Glomerular visceral epithelial cell (primary cell): Measurements from ENCODE around the gene DTX1.

ENCODE experiments used
- DNase-seq: peaks from one replicate; pipeline ENCODE4 v3.0.0-alpha.2; 2016; ENCODE audit errors: extremely low spot score

DTX1 gene

DNA sequence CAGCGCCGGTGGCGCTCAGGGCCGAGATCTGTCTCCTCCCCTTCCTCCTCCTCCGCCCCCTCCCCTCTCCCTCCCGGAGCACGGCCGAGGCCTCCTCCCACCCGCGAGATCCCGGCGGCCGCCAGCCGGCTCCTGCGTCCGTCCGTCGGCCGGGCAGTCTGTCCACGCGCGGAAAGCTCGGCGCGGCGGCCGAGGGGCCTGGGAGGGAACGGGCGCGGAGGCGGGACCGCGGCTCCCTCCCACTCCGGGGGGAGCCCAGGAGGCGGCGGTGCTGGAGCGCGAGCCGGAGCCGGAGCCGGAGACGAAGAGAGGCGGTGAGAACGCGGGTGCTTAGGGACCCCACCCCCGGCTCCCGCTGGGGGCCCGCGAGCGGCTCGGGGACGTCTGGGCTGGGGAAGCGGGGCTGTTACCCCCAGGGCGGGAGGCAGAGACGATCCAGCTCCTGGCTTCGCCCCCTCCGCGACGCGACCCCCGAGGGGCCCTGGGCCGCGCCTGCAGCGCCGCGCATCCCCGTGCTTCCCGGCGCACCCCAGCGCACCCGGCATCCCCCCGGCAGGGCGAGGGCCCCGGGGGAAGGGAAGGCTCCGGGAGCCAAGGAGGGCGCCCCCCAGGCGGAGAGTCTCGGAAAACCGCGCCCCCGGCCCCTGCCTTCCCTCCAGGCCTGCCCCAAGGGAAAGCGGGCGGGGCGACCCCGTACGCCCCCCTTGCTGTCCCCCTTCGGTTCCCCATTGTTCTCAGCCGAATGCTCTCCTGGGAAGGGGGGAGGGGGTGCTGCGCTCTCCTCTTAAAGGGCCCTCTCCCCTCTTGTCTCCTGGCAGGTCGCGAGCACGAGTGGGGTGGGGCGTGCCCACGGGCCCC, at the start of gene DTX1:
Gene DTX1, plus strand, starts transcription at position 100 of the 858 bp plus-strand sequence. CDS start 1,463 bp downstream, outside the sequence.
- DNase-seq, result no peak

- peak; percentile 83 for DNase-seq
These were observed 49.4 kb upstream of the DTX1 start for GRCh38 chr12:113007166-113007565.

GRCh38 chr12:113010701-113011100, 45.8 kb upstream of the DTX1 start:
- no peak for DNase-seq

GRCh38 chr12:113014565-113014964, 42.0 kb upstream of the DTX1 start:
- no peak for DNase-seq

DNA sequence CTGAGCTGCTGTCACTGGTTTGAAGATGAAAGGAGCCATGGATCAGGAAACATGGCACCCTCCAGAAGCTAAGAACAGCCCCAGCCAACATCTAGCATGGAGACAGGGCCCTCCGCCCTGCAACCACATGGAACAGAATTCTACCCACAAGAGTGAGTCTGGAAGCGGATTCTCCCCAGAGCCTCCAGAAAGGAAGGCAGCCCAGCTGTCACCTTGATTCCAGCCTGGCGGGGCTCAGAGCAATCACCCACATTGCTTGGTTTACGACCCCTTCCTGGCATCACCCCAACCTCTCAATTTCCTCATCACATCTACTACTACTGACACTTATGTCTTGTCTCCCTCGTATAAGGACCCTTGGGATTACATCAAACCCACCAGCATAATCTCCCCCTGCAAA, 39.7 kb upstream of the DTX1 start:
- DNase-seq, result no peak

- no peak for DNase-seq
These were observed 37.5 kb upstream of the DTX1 start for GRCh38 chr12:113019025-113019424.

GRCh38 chr12:113021500-113021899, 35.0 kb upstream of the DTX1 start:
- DNase-seq, result no peak

- no peak for DNase-seq
These were observed 33.8 kb upstream of the DTX1 start for GRCh38 chr12:113022563-113023297.

DNA sequence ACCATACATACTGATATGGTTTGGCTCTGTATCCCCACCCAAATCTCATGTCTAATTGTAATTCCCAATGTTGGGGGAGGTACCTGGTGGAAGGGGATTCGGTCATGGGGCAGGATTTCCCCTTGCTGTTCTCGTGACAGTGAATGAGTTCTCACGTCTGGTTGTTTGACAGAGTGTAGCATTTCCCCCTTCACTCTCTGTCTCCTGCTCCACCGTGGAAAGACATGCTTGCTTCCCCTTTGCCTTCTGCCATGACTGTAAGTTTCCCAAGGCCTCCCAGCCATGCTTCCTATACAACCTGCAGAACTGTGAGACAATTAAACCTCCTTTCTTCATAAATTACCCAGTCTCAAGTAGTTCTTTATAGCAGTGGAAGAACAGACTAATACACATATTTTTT, 28.8 kb upstream of the DTX1 start:
- no peak for DNase-seq

- peak; percentile 72 for DNase-seq
These were observed 25.5 kb upstream of the DTX1 start for GRCh38 chr12:113030875-113031525.

DNA sequence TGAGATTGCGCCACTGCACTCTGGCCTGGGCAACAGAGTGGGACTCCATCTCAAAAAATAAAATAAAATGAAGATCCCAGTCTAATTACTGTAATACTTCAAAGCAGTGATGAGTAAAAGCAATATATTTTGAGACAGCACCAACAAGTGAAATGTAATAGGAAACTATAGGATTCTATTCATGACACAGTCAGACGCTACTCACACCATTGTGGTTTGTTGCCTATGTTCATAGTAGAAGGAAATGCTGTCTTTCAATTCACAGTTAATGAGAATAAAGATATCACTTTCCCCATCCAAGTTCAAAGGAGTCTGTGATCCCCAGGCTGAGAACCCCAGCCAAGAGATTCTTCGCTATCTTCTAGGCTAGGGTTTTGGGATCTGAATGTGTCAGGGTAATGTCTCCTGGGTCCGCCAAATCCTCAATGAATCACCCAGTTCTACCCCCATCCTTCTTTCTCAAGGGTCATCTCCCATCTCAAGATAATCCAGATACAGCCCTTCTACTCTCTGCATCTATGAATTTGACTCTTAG, 16.6 kb upstream of the DTX1 start:
- DNase-seq, result no peak

- peak; percentile 59 for DNase-seq
These were observed 15.8 kb upstream of the DTX1 start for GRCh38 chr12:113040722-113041171.

- DNase-seq, result no peak
These were observed 15.0 kb upstream of the DTX1 start for GRCh38 chr12:113041560-113041959.

DNA sequence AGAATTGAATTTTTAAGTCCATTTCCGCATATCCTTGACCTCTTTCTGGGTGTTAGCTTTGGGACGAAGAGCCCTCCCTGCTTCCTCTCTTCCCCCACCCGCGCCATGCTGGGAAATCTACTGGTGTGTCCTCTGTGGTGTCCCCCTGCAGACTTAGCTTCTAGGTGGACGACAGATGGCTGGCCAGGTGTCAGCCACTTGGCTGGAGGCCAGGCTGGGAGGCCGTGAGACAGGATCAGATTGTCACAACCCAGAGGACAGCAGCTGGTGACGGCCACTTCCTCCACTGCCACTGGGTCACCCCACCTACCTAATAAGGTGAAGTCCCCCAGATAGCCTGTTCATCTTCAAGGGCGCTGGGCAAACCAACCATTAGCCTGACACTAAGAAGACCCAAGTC, 13.3 kb upstream of the DTX1 start:
- DNase-seq, result no peak

DNA sequence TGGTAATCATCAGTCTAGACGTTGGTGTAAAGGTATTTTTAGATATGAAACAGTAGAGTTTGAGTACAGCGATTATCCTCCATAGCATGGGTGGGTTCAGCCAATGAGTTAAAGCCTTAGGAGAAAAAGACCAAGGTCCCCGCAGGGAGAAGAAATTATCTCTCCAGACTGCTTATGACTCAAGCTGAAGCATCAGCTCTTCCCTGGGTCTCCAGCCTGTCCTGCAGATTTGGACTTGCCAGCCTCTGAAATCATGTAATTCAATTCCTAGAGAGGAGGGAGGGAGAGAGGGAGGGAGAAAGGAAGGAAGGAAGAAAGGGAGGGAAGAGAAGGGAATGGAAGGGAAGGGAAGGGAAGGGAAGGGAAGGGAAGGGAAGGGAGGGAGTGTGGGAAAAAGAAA, 12.0 kb upstream of the DTX1 start:
- DNase-seq, result no peak

GRCh38 chr12:113048716-113049127, 7.8 kb upstream of the DTX1 start:
- peak; percentile 64 for DNase-seq

- peak; percentile 71 for DNase-seq
These were observed 6.4 kb upstream of the DTX1 start for GRCh38 chr12:113049976-113050742.

DNA sequence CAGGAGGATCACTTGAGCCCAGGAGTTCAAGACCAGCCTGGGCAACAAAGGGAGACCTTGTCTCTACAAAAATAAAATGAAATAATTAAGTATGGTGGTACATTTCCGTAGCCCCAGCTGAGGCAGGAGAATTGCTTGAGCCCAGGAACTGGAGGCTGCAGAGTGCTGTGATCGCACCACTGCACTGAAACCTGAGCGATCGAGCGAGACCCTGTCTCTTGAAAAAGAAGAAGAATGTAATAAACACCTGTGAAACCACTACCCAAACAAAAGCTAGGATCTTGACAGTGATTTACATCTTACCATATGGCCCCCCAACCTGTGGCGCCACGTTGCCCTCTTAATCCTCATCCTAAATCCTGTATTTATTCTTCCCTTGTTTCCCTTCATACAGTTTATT, 5.7 kb upstream of the DTX1 start:
- no peak for DNase-seq

DNA sequence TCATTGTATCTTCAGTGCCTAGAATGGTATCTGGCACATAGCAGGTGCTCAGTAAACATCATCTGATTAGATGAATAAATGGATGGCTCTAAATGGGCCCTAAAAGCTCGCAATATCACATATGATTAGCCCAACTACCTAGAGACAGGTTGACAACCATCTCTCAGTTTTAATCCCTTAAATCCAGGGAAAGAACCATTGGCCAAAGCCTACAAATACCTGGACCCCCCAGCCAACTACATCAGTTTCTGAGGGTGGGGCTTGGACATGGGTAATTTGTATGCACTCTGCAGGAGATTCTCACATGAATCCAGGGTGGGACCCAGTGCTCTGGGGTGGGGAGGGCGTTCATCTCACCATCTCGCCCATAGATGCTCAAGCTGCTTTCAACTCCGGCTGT, 4.8 kb upstream of the DTX1 start:
- no peak for DNase-seq

GRCh38 chr12:113052326-113052725, 4.2 kb upstream of the DTX1 start:
- DNase-seq, result no peak

- DNase-seq, result no peak
These were observed 1.5 kb upstream of the DTX1 start for GRCh38 chr12:113054948-113055486.
